Neural crest cell (in vitro differentiated cells): ENCODE data around the gene SH3RF3. TPM values are rescaled to one million over a fixed set of nuclear protein-coding genes. Genes with fewer than 3 reads are reported as not detected.

Source experiments
- DNase-seq: peaks from one replicate; pipeline ENCODE4 v3.0.0; 2021; ENCODE audit warnings: low read depth, mixed read lengths, low spot score
- H3K27ac Mint-ChIP-seq: one replicate; pipeline ENCODE4 v1.8.0; 2021; ENCODE audit warnings: mild to moderate bottlenecking, mixed read lengths; ENCODE audit not compliant: unreplicated experiment
- H3K27me3 Mint-ChIP-seq: 2 replicates; pipeline ENCODE4 v1.8.0; 2021; ENCODE audit warnings: low read depth, mild to moderate bottlenecking, mixed read lengths
- H3K36me3 Mint-ChIP-seq: 2 replicates; pipeline ENCODE4 v1.8.0; 2021; ENCODE audit warnings: low read depth, mild to moderate bottlenecking, mixed read lengths
- H3K4me1 Mint-ChIP-seq: 2 replicates; pipeline ENCODE4 v1.8.0; 2021; ENCODE audit warnings: mixed read lengths
- H3K4me3 Mint-ChIP-seq: one replicate; pipeline ENCODE4 v1.8.0; 2021; ENCODE audit warnings: mild to moderate bottlenecking, mixed read lengths
- H3K9me3 Mint-ChIP-seq: 2 replicates; pipeline ENCODE4 v1.8.0; 2021; ENCODE audit warnings: mixed read lengths
- total RNA-seq: library from RNA; stranded (reverse); gene quantifications from 2 replicates; pipeline ENCODE4 v1.2.1, GENCODE V29; 2021
- TF ChIP-seq, protein P1 (sequence below): fragments of 200-600 bp; sonication (generic); conservative IDR thresholded peaks from 2 replicates; pipeline ENCODE4 v1.5.0; 2021; ENCODE audit warnings: antibody characterized with exemption, mild to moderate bottlenecking

The SH3RF3 gene
- total RNA-seq, 1 donor from 2014 or later, result 0.70 TPM

DNA sequence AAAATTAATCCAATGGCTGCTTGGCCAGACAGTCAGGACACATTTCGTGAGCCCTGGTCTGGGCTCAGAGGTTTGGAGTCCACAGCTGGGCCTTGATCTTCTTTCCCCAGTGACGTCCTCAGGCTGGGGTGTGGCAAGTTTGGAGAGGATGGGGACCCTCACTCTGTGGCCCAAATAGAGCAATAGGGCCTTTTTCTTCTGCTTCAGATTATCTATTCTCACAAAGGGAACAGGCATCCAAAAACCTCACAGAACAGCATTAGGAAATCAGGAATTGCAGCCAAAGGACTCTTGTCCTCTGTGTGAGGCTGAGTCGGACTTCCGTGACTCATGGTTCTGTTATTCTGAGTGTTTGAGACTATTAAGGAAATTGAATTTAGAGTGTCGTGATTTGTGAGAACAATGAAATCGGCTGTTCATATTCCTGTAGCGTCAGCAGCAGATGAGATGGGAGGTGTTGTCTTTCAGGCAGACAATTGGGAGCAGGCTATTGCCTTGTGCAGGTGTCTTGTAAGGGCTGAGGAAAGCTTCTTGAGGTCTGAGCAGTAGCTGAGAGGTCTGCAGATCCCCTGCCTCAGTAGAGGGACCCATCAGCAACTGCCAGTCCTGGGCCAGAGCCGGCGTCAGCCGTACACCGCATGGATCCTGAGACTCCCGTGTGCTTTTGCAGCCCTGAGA, 113.8 kb downstream of the SH3RF3 start:
- TF ChIP-seq, protein P1, sequence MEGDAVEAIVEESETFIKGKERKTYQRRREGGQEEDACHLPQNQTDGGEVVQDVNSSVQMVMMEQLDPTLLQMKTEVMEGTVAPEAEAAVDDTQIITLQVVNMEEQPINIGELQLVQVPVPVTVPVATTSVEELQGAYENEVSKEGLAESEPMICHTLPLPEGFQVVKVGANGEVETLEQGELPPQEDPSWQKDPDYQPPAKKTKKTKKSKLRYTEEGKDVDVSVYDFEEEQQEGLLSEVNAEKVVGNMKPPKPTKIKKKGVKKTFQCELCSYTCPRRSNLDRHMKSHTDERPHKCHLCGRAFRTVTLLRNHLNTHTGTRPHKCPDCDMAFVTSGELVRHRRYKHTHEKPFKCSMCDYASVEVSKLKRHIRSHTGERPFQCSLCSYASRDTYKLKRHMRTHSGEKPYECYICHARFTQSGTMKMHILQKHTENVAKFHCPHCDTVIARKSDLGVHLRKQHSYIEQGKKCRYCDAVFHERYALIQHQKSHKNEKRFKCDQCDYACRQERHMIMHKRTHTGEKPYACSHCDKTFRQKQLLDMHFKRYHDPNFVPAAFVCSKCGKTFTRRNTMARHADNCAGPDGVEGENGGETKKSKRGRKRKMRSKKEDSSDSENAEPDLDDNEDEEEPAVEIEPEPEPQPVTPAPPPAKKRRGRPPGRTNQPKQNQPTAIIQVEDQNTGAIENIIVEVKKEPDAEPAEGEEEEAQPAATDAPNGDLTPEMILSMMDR, result no peak
- peaks cover 5% of the 10 kb centered on the region for H3K4me1 Mint-ChIP-seq
- H3K27ac Mint-ChIP-seq, result no peak overlapping the region

DNA sequence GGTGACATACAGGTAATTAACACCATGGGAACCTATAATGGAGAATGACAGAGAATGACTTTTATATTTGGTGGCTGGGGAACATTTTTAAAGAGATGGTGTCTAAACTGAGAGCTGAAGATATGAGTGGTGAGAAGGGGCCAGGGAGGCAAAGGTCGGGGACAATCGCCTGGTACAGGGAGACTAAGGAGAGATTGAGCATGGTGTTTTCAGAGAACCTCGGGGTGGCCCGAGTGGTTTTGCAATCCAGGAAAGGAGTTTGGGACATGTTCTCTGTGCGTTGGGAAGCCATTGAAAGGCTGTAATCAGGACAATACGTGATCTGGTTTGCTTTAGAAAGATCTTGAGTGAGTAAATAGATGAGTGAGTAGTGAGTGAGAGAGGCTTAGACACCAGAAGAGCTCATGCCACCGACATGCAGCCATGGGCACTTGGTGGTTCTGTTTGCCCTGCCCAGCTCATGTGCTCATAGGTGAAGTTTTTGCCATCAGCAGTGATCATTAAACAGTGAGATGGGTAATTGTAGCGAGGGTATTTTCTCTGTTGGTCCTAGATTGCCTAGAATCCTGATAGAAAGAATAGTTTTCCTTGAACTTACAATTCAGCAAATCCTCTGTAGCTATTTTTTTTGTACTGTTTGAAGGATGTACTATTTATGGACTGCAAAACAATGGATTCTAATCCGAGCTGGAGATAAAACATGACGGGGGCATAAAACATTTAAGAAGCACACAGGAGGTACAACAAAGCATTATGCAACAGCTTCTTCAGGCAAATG, 114.7 kb downstream of the SH3RF3 start:
- no peaks in the 10 kb centered on the region for H3K27me3 Mint-ChIP-seq
- DNase-seq, result no peak
- TF ChIP-seq, protein P1, result no peak
- H3K36me3 Mint-ChIP-seq, result no peaks in the 10 kb centered on the region
- no peaks in the 10 kb centered on the region for H3K9me3 Mint-ChIP-seq
- H3K27ac Mint-ChIP-seq, result no peak overlapping the region
- peaks cover under 1% of the 10 kb centered on the region for H3K4me1 Mint-ChIP-seq
- H3K4me3 Mint-ChIP-seq, result no peak overlapping the region

More for the DNA sequence above, 113.8 kb downstream of the SH3RF3 start:
- no peaks in the 10 kb centered on the region for H3K27me3 Mint-ChIP-seq
- H3K9me3 Mint-ChIP-seq, result no peaks in the 10 kb centered on the region
- DNase-seq, result no peak
- no peak overlapping the region for H3K4me3 Mint-ChIP-seq
- H3K36me3 Mint-ChIP-seq, result no peaks in the 10 kb centered on the region

DNA sequence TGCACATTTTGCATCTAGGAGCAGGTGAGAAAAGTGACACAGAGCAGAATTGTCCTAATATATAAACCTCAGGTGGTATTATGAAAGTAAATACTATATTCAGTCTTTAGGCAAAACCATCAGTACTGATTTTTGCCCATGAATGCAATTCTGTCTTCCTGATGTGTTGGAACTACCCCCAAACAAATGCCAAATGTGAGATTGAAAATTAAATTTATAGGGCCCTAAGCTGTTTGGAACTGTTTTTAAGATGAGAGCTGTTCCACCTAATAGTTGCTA, 115.2 kb downstream of the SH3RF3 start:
- DNase-seq, result no peak
- Mint-ChIP-seq H3K27me3 (no peaks in the 10 kb centered on the region), H3K9me3 (no peaks in the 10 kb centered on the region), H3K27ac (no peak overlapping the region), H3K4me1 (no peaks in the 10 kb centered on the region), H3K4me3 (no peak overlapping the region), H3K36me3 (no peaks in the 10 kb centered on the region)
- TF ChIP-seq, protein P1, result no peak

DNA sequence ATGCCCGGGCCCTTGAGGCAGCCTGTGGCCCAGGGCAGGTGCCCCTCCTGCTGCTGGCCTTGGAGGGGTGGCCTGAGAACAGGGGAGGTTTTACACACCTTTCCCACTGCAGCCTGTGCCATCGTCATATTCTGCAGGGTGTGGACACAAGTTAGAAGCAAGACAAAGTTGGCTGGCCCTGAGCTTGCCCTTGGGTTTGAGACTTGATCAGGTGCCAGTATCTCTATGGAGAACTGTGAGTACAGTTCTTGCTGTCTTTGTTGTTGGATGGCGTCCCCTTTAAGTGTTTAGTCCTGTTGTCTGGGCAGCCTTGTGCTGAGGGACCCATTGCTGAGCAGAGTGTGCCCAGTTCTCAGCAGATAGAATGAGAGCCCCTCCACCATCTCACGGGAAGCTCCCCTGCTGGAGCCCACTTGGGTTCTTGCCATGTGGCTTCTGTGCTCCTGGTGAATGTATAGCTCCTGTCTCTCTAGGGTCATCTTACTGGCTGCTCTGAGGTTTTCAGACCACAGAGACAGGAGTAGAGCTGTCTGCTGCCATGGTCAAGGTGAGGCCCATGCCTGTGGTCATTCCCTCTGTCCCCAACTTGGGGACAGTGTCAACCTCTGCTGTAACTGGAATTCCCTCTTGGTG, 115.9 kb downstream of the SH3RF3 start:
- no peak overlapping the region for H3K27ac Mint-ChIP-seq
- H3K27me3 Mint-ChIP-seq, result no peaks in the 10 kb centered on the region
- no peaks in the 10 kb centered on the region for H3K9me3 Mint-ChIP-seq
- H3K36me3 Mint-ChIP-seq, result no peaks in the 10 kb centered on the region
- no peaks in the 10 kb centered on the region for H3K4me1 Mint-ChIP-seq
- TF ChIP-seq, protein P1, result no peak
- DNase-seq, result no peak
- H3K4me3 Mint-ChIP-seq, result no peak overlapping the region

DNA sequence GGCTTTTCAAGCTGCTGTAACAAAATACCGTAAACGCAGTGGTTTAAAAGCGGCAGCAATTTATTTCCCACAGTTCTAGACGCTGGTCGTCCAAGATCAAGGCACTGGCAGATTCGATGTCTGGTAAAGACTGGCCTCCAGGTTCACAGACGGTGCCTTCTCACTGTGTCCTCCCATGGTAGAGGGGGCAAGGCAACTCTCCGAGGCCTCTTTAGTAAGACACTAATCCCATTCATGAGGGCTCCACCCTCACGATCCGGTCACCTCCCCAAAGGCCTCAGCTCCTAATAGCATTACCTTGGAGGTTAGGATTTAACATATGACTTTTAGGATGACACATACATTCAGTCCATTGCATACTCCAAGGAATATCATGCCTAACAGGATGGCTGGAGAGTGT, 117.2 kb downstream of the SH3RF3 start:
- H3K4me1 Mint-ChIP-seq, result no peaks in the 10 kb centered on the region
- H3K27me3 Mint-ChIP-seq, result no peaks in the 10 kb centered on the region
- TF ChIP-seq, protein P1, result no peak
- no peak for DNase-seq
- H3K9me3 Mint-ChIP-seq, result no peaks in the 10 kb centered on the region
- no peak overlapping the region for H3K27ac Mint-ChIP-seq
- H3K36me3 Mint-ChIP-seq, result no peaks in the 10 kb centered on the region
- no peak overlapping the region for H3K4me3 Mint-ChIP-seq
